ENCODE results near the gene LPIN1. TPM values are rescaled to one million over a fixed set of nuclear protein-coding genes. Genes with fewer than 3 reads are reported as not detected.

Gene LPIN1
- polyA plus RNA-seq, 2 donors: 25.5 to 65.4 TPM

GRCh38 chr2:11777066-11777782 lies 30.8 kb downstream of the LPIN1 start:
- 85 to 88% methylated on average over 24 of the region's 24 CpGs for WGBS, 2 donors
- Histone ChIP-seq H3K27me3 (ENCODE audit: control insufficient read depth in 1 of 2, insufficient read depth in 2 of 2, low read length in 2 of 2) (no peaks in the 10 kb centered on the region), H3K9me3 (ENCODE audit: control insufficient read depth in 2 of 2, insufficient read depth in 1 of 2, low read depth in 1 of 2, low read length in 1 of 2) (no peaks in the 10 kb centered on the region), H3K27ac (ENCODE audit: low read depth in 2 of 2, low read length in 1 of 2) (no peak overlapping the region), H3K4me1 (ENCODE audit: control insufficient read depth in 2 of 2, insufficient read depth in 2 of 2, low read length in 1 of 2) (peaks cover 0 to 5% of the 10 kb centered on the region in 2 donors), H3K4me3 (ENCODE audit: low read depth in 1 of 2, low read length in 2 of 2) (no peak overlapping the region), H3K36me3 (ENCODE audit: control insufficient read depth in 2 of 2, insufficient read depth in 2 of 2, low read length in 1 of 2) (peaks cover 5 to 9% of the 10 kb centered on the region in 2 donors)

GRCh38 chr2:11777886-11778415 lies 31.5 kb downstream of the LPIN1 start:
- no peak overlapping the region for H3K4me3 ChIP-seq (ENCODE audit: low read depth in 1 of 2, low read length in 2 of 2)
- no peak overlapping the region for H3K27ac ChIP-seq (ENCODE audit: low read depth in 2 of 2, low read length in 1 of 2)

GRCh38 chr2:11778416-11778815 lies 32.0 kb downstream of the LPIN1 start:
- Histone ChIP-seq H3K36me3 (ENCODE audit: control insufficient read depth in 2 of 2, insufficient read depth in 2 of 2, low read length in 1 of 2) (peaks cover 7 to 16% of the 10 kb centered on the region in 2 donors), H3K4me1 (ENCODE audit: control insufficient read depth in 2 of 2, insufficient read depth in 2 of 2, low read length in 1 of 2) (peaks cover 0 to 5% of the 10 kb centered on the region in 2 donors), H3K9me3 (ENCODE audit: control insufficient read depth in 2 of 2, insufficient read depth in 1 of 2, low read depth in 1 of 2, low read length in 1 of 2) (no peaks in the 10 kb centered on the region), H3K27ac (ENCODE audit: low read depth in 2 of 2, low read length in 1 of 2) (no peak overlapping the region), H3K4me3 (ENCODE audit: low read depth in 1 of 2, low read length in 2 of 2) (no peak overlapping the region), H3K27me3 (ENCODE audit: control insufficient read depth in 1 of 2, insufficient read depth in 2 of 2, low read length in 2 of 2) (no peaks in the 10 kb centered on the region)
- 63 to 75% methylated on average over 4 of the region's 4 CpGs for WGBS, 2 donors

More at GRCh38 chr2:11777886-11778415, 31.5 kb downstream of the LPIN1 start:
- 89 to 91% methylated on average over 13 of the region's 13 CpGs for WGBS, 2 donors
- peaks cover 7 to 13% of the 10 kb centered on the region in 2 donors for H3K36me3 ChIP-seq (ENCODE audit: control insufficient read depth in 2 of 2, insufficient read depth in 2 of 2, low read length in 1 of 2)
- peaks cover 0 to 5% of the 10 kb centered on the region in 2 donors for H3K4me1 ChIP-seq (ENCODE audit: control insufficient read depth in 2 of 2, insufficient read depth in 2 of 2, low read length in 1 of 2)
- H3K9me3 ChIP-seq (ENCODE audit: control insufficient read depth in 2 of 2, insufficient read depth in 1 of 2, low read depth in 1 of 2, low read length in 1 of 2): no peaks in the 10 kb centered on the region
- H3K27me3 ChIP-seq (ENCODE audit: control insufficient read depth in 1 of 2, insufficient read depth in 2 of 2, low read length in 2 of 2): no peaks in the 10 kb centered on the region

- Histone ChIP-seq H3K36me3 (ENCODE audit: control insufficient read depth in 2 of 2, insufficient read depth in 2 of 2, low read length in 1 of 2) (peaks cover 7 to 18% of the 10 kb centered on the region in 2 donors), H3K27ac (ENCODE audit: low read depth in 2 of 2, low read length in 1 of 2) (no peak overlapping the region), H3K27me3 (ENCODE audit: control insufficient read depth in 1 of 2, insufficient read depth in 2 of 2, low read length in 2 of 2) (no peaks in the 10 kb centered on the region), H3K9me3 (ENCODE audit: control insufficient read depth in 2 of 2, insufficient read depth in 1 of 2, low read depth in 1 of 2, low read length in 1 of 2) (no peaks in the 10 kb centered on the region), H3K4me1 (ENCODE audit: control insufficient read depth in 2 of 2, insufficient read depth in 2 of 2, low read length in 1 of 2) (peaks cover 0 to 5% of the 10 kb centered on the region in 2 donors), H3K4me3 (ENCODE audit: low read depth in 1 of 2, low read length in 2 of 2) (no peak overlapping the region)
- 22 to 25% methylated on average over 23 of the region's 23 CpGs for WGBS, 2 donors
These were observed 32.7 kb downstream of the LPIN1 start for GRCh38 chr2:11778923-11779757.

GRCh38 chr2:11781602-11782001 lies 35.2 kb downstream of the LPIN1 start:
- Histone ChIP-seq H3K36me3 (ENCODE audit: control insufficient read depth in 2 of 2, insufficient read depth in 2 of 2, low read length in 1 of 2) (peaks cover 14 to 37% of the 10 kb centered on the region in 2 donors), H3K27ac (ENCODE audit: low read depth in 2 of 2, low read length in 1 of 2) (no peak overlapping the region), H3K4me1 (ENCODE audit: control insufficient read depth in 2 of 2, insufficient read depth in 2 of 2, low read length in 1 of 2) (peaks cover 3 to 6% of the 10 kb centered on the region in 2 donors), H3K4me3 (ENCODE audit: low read depth in 1 of 2, low read length in 2 of 2) (no peak overlapping the region), H3K27me3 (ENCODE audit: control insufficient read depth in 1 of 2, insufficient read depth in 2 of 2, low read length in 2 of 2) (no peaks in the 10 kb centered on the region), H3K9me3 (ENCODE audit: control insufficient read depth in 2 of 2, insufficient read depth in 1 of 2, low read depth in 1 of 2, low read length in 1 of 2) (no peaks in the 10 kb centered on the region)
- WGBS, 2 donors: 98 to 99% methylated on average over 3 of the region's 3 CpGs

GRCh38 chr2:11784280-11784679 lies 37.8 kb downstream of the LPIN1 start:
- 92% methylated on average over 10 of the region's 10 CpGs for WGBS, 2 donors
- Histone ChIP-seq H3K27me3 (ENCODE audit: control insufficient read depth in 1 of 2, insufficient read depth in 2 of 2, low read length in 2 of 2) (no peaks in the 10 kb centered on the region), H3K27ac (ENCODE audit: low read depth in 2 of 2, low read length in 1 of 2) (no peak overlapping the region), H3K36me3 (ENCODE audit: control insufficient read depth in 2 of 2, insufficient read depth in 2 of 2, low read length in 1 of 2) (peaks cover 23 to 50% of the 10 kb centered on the region in 2 donors), H3K4me1 (ENCODE audit: control insufficient read depth in 2 of 2, insufficient read depth in 2 of 2, low read length in 1 of 2) (peaks cover 2 to 3% of the 10 kb centered on the region in 2 donors), H3K9me3 (ENCODE audit: control insufficient read depth in 2 of 2, insufficient read depth in 1 of 2, low read depth in 1 of 2, low read length in 1 of 2) (no peaks in the 10 kb centered on the region), H3K4me3 (ENCODE audit: low read depth in 1 of 2, low read length in 2 of 2) (no peak overlapping the region)

GRCh38 chr2:11784747-11785610 lies 38.5 kb downstream of the LPIN1 start:
- H3K4me3 ChIP-seq (ENCODE audit: low read depth in 1 of 2, low read length in 2 of 2): peak overlapping the region in 1 of 2 donors; percentile 7
- no peaks in the 10 kb centered on the region for H3K27me3 ChIP-seq (ENCODE audit: control insufficient read depth in 1 of 2, insufficient read depth in 2 of 2, low read length in 2 of 2)
- no peaks in the 10 kb centered on the region for H3K9me3 ChIP-seq (ENCODE audit: control insufficient read depth in 2 of 2, insufficient read depth in 1 of 2, low read depth in 1 of 2, low read length in 1 of 2)
- H3K27ac ChIP-seq (ENCODE audit: low read depth in 2 of 2, low read length in 1 of 2): no peak overlapping the region
- peaks cover 23 to 53% of the 10 kb centered on the region in 2 donors for H3K36me3 ChIP-seq (ENCODE audit: control insufficient read depth in 2 of 2, insufficient read depth in 2 of 2, low read length in 1 of 2)
- peaks cover 2 to 3% of the 10 kb centered on the region in 2 donors for H3K4me1 ChIP-seq (ENCODE audit: control insufficient read depth in 2 of 2, insufficient read depth in 2 of 2, low read length in 1 of 2)
- 29 to 42% methylated on average over 48 to 50 of the region's 50 CpGs for WGBS, 2 donors

- WGBS, 2 donors: 92 to 95% methylated on average over 9 of the region's 9 CpGs
These were observed 39.1 kb downstream of the LPIN1 start for GRCh38 chr2:11785611-11785940.

GRCh38 chr2:11786191-11786590 lies 39.8 kb downstream of the LPIN1 start:
- peaks cover 2 to 3% of the 10 kb centered on the region in 2 donors for H3K4me1 ChIP-seq (ENCODE audit: control insufficient read depth in 2 of 2, insufficient read depth in 2 of 2, low read length in 1 of 2)
- no peak overlapping the region for H3K27ac ChIP-seq (ENCODE audit: low read depth in 2 of 2, low read length in 1 of 2)
- H3K27me3 ChIP-seq (ENCODE audit: control insufficient read depth in 1 of 2, insufficient read depth in 2 of 2, low read length in 2 of 2): no peaks in the 10 kb centered on the region
- no peak overlapping the region for H3K4me3 ChIP-seq (ENCODE audit: low read depth in 1 of 2, low read length in 2 of 2)
- WGBS, 2 donors: 89 to 95% methylated on average over 9 of the region's 9 CpGs
- H3K9me3 ChIP-seq (ENCODE audit: control insufficient read depth in 2 of 2, insufficient read depth in 1 of 2, low read depth in 1 of 2, low read length in 1 of 2): no peaks in the 10 kb centered on the region
- peaks cover 28 to 56% of the 10 kb centered on the region in 2 donors for H3K36me3 ChIP-seq (ENCODE audit: control insufficient read depth in 2 of 2, insufficient read depth in 2 of 2, low read length in 1 of 2)

More at GRCh38 chr2:11785611-11785940, 39.1 kb downstream of the LPIN1 start:
- Histone ChIP-seq H3K27ac (ENCODE audit: low read depth in 2 of 2, low read length in 1 of 2) (no peak overlapping the region), H3K27me3 (ENCODE audit: control insufficient read depth in 1 of 2, insufficient read depth in 2 of 2, low read length in 2 of 2) (no peaks in the 10 kb centered on the region), H3K36me3 (ENCODE audit: control insufficient read depth in 2 of 2, insufficient read depth in 2 of 2, low read length in 1 of 2) (peaks cover 28 to 56% of the 10 kb centered on the region in 2 donors), H3K4me1 (ENCODE audit: control insufficient read depth in 2 of 2, insufficient read depth in 2 of 2, low read length in 1 of 2) (peaks cover 2 to 3% of the 10 kb centered on the region in 2 donors), H3K9me3 (ENCODE audit: control insufficient read depth in 2 of 2, insufficient read depth in 1 of 2, low read depth in 1 of 2, low read length in 1 of 2) (no peaks in the 10 kb centered on the region), H3K4me3 (ENCODE audit: low read depth in 1 of 2, low read length in 2 of 2) (no peak overlapping the region)

Data from esophagus (tissue), 2 donors.